ENCODE measurements around the gene DNAJB1.
"Not testable (repeated sequence)": the region's sequence is repeated elsewhere in the genome, so short reads cannot be mapped to it uniquely, and the experiment has no call there.

GRCh38 chr19:14552006-14552360 is 33.8 kb upstream of the DNAJB1 start:
- TF ChIP-seq, protein P1, sequence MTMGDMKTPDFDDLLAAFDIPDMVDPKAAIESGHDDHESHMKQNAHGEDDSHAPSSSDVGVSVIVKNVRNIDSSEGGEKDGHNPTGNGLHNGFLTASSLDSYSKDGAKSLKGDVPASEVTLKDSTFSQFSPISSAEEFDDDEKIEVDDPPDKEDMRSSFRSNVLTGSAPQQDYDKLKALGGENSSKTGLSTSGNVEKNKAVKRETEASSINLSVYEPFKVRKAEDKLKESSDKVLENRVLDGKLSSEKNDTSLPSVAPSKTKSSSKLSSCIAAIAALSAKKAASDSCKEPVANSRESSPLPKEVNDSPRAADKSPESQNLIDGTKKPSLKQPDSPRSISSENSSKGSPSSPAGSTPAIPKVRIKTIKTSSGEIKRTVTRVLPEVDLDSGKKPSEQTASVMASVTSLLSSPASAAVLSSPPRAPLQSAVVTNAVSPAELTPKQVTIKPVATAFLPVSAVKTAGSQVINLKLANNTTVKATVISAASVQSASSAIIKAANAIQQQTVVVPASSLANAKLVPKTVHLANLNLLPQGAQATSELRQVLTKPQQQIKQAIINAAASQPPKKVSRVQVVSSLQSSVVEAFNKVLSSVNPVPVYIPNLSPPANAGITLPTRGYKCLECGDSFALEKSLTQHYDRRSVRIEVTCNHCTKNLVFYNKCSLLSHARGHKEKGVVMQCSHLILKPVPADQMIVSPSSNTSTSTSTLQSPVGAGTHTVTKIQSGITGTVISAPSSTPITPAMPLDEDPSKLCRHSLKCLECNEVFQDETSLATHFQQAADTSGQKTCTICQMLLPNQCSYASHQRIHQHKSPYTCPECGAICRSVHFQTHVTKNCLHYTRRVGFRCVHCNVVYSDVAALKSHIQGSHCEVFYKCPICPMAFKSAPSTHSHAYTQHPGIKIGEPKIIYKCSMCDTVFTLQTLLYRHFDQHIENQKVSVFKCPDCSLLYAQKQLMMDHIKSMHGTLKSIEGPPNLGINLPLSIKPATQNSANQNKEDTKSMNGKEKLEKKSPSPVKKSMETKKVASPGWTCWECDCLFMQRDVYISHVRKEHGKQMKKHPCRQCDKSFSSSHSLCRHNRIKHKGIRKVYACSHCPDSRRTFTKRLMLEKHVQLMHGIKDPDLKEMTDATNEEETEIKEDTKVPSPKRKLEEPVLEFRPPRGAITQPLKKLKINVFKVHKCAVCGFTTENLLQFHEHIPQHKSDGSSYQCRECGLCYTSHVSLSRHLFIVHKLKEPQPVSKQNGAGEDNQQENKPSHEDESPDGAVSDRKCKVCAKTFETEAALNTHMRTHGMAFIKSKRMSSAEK (CRISPR knock-in tag; IDR thresholded peaks at IDR 0.05; ENCODE audit: borderline replicate concordance) = not testable (repeated sequence)
- not testable (repeated sequence) for TF ChIP-seq TCF7 (CRISPR knock-in tag; IDR thresholded peaks at IDR 0.05; ENCODE audit: low read depth); ZNF317 (CRISPR knock-in tag; IDR thresholded peaks at IDR 0.05; ENCODE audit: borderline replicate concordance, low read depth); ESRRA (CRISPR knock-in tag; IDR thresholded peaks at IDR 0.05; ENCODE audit: borderline replicate concordance); NR1H2 (CRISPR knock-in tag; IDR thresholded peaks at IDR 0.05); TP53 (CRISPR knock-in tag; IDR thresholded peaks at IDR 0.05)
- TF ChIP-seq, protein P2, sequence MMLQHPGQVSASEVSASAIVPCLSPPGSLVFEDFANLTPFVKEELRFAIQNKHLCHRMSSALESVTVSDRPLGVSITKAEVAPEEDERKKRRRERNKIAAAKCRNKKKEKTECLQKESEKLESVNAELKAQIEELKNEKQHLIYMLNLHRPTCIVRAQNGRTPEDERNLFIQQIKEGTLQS (CRISPR knock-in tag; conservative IDR thresholded peaks at IDR 0.05) = not testable (repeated sequence)
- TF ChIP-seq, protein P3, sequence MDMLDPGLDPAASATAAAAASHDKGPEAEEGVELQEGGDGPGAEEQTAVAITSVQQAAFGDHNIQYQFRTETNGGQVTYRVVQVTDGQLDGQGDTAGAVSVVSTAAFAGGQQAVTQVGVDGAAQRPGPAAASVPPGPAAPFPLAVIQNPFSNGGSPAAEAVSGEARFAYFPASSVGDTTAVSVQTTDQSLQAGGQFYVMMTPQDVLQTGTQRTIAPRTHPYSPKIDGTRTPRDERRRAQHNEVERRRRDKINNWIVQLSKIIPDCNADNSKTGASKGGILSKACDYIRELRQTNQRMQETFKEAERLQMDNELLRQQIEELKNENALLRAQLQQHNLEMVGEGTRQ (CRISPR knock-in tag; IDR thresholded peaks at IDR 0.05) = not testable (repeated sequence)
- TF ChIP-seq, protein P4, sequence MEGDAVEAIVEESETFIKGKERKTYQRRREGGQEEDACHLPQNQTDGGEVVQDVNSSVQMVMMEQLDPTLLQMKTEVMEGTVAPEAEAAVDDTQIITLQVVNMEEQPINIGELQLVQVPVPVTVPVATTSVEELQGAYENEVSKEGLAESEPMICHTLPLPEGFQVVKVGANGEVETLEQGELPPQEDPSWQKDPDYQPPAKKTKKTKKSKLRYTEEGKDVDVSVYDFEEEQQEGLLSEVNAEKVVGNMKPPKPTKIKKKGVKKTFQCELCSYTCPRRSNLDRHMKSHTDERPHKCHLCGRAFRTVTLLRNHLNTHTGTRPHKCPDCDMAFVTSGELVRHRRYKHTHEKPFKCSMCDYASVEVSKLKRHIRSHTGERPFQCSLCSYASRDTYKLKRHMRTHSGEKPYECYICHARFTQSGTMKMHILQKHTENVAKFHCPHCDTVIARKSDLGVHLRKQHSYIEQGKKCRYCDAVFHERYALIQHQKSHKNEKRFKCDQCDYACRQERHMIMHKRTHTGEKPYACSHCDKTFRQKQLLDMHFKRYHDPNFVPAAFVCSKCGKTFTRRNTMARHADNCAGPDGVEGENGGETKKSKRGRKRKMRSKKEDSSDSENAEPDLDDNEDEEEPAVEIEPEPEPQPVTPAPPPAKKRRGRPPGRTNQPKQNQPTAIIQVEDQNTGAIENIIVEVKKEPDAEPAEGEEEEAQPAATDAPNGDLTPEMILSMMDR (IDR thresholded peaks at IDR 0.05) = not testable (repeated sequence)
- TF ChIP-seq, protein P5, sequence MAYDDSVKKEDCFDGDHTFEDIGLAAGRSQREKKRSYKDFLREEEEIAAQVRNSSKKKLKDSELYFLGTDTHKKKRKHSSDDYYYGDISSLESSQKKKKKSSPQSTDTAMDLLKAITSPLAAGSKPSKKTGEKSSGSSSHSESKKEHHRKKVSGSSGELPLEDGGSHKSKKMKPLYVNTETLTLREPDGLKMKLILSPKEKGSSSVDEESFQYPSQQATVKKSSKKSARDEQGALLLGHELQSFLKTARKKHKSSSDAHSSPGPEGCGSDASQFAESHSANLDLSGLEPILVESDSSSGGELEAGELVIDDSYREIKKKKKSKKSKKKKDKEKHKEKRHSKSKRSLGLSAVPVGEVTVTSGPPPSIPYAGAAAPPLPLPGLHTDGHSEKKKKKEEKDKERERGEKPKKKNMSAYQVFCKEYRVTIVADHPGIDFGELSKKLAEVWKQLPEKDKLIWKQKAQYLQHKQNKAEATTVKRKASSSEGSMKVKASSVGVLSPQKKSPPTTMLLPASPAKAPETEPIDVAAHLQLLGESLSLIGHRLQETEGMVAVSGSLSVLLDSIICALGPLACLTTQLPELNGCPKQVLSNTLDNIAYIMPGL (CRISPR knock-in tag; IDR thresholded peaks at IDR 0.05) = not testable (repeated sequence)
- TF ChIP-seq, protein P6, sequence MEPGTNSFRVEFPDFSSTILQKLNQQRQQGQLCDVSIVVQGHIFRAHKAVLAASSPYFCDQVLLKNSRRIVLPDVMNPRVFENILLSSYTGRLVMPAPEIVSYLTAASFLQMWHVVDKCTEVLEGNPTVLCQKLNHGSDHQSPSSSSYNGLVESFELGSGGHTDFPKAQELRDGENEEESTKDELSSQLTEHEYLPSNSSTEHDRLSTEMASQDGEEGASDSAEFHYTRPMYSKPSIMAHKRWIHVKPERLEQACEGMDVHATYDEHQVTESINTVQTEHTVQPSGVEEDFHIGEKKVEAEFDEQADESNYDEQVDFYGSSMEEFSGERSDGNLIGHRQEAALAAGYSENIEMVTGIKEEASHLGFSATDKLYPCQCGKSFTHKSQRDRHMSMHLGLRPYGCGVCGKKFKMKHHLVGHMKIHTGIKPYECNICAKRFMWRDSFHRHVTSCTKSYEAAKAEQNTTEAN (CRISPR knock-in tag; IDR thresholded peaks at IDR 0.05) = not testable (repeated sequence)

Measured in WTC11 (cell line).